ENCODE measurements around the gene IZUMO2.
A peak's percentile ranks its signal among the peaks of the same experiment; 100 is the strongest.

IZUMO2 gene

GRCh38 chr19:50202386-50202785 lies 39.3 kb upstream of the IZUMO2 start:
- H3K4me3 ChIP-seq: no peak overlapping the region

GRCh38 chr19:50199259-50199555 lies 36.1 kb upstream of the IZUMO2 start:
- TF ChIP-seq Cebpa-rat (IDR thresholded peaks at IDR 0.05): no peak
- H3K27ac ChIP-seq: no peak overlapping the region
- H3K27me3 ChIP-seq: no peaks in the 10 kb centered on the region
- H3K36me3 ChIP-seq: no peaks in the 10 kb centered on the region
- no peak overlapping the region for H3K9ac ChIP-seq
- no peak overlapping the region for H3K4me3 ChIP-seq
- H4K20me1 ChIP-seq: no peaks in the 10 kb centered on the region
- peaks cover 15% of the 10 kb centered on the region for H3K4me1 ChIP-seq
- peak overlapping the region; percentile 55 for H3K4me2 ChIP-seq
- H3K9me3 ChIP-seq: no peaks in the 10 kb centered on the region

More at GRCh38 chr19:50202386-50202785, 39.3 kb upstream of the IZUMO2 start:
- Histone ChIP-seq H3K27me3 (no peaks in the 10 kb centered on the region), H3K9me3 (no peaks in the 10 kb centered on the region), H3K27ac (no peak overlapping the region), H3K4me1 (peaks cover 15% of the 10 kb centered on the region), H3K36me3 (no peaks in the 10 kb centered on the region), H3K9ac (no peak overlapping the region), H4K20me1 (no peaks in the 10 kb centered on the region), H3K4me2 (no peak overlapping the region)
- TF ChIP-seq Cebpa-rat (IDR thresholded peaks at IDR 0.05): no peak

- H4K20me1 ChIP-seq: no peaks in the 10 kb centered on the region
- no peak overlapping the region for H3K9ac ChIP-seq
- no peak for TF ChIP-seq Cebpa-rat (IDR thresholded peaks at IDR 0.05)
- H3K27ac ChIP-seq: no peak overlapping the region
- peaks cover 15% of the 10 kb centered on the region for H3K4me1 ChIP-seq
- no peaks in the 10 kb centered on the region for H3K36me3 ChIP-seq
- H3K27me3 ChIP-seq: no peaks in the 10 kb centered on the region
- peak overlapping the region; percentile 55 for H3K4me2 ChIP-seq
- no peak overlapping the region for H3K4me3 ChIP-seq
- H3K9me3 ChIP-seq: no peaks in the 10 kb centered on the region
Measured at GRCh38 chr19:50198431-50199258, 35.6 kb upstream of the IZUMO2 start.

GRCh38 chr19:50197348-50197747 lies 34.3 kb upstream of the IZUMO2 start:
- H3K27me3 ChIP-seq: no peaks in the 10 kb centered on the region

DNA sequence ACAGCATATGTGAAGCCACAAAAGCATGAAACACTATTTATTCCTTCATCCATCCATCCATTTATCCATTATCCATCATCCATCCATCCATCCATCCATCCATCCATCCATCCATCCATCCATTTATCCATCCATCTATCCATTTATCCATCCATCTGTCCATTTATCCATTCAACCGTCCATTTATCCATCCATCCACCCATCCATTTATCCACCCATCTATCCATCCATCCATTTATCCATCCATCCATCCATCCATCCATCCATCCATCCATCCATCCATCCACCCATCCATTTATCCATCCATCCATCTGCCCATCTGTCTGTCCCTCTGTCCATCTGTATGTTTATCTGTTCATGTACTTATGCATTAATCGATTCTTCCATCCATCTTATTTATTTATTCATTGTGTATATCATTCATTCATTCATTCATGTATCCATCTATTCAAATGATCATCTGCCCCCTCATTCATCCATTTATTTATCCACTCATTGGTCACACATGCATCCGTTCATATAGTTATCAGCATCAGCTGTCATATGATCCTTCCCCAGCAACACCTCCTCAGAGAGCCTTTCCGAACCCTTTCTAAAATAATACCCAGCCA lies 33.3 kb upstream of the IZUMO2 start:
- H4K20me1 ChIP-seq: no peaks in the 10 kb centered on the region
- H3K4me1 ChIP-seq: peaks cover 19% of the 10 kb centered on the region
- no peaks in the 10 kb centered on the region for H3K36me3 ChIP-seq
- H3K27ac ChIP-seq: no peak overlapping the region
- TF ChIP-seq Cebpa-rat (IDR thresholded peaks at IDR 0.05): no peak
- no peak overlapping the region for H3K4me2 ChIP-seq
- H3K27me3 ChIP-seq: no peaks in the 10 kb centered on the region
- H3K9me3 ChIP-seq: no peaks in the 10 kb centered on the region
- no peak overlapping the region for H3K4me3 ChIP-seq
- H3K9ac ChIP-seq: no peak overlapping the region

More at GRCh38 chr19:50197348-50197747, 34.3 kb upstream of the IZUMO2 start:
- no peak for TF ChIP-seq Cebpa-rat (IDR thresholded peaks at IDR 0.05)
- Histone ChIP-seq H3K4me1 (peaks cover 15% of the 10 kb centered on the region), H4K20me1 (no peaks in the 10 kb centered on the region), H3K4me3 (no peak overlapping the region), H3K9me3 (no peaks in the 10 kb centered on the region), H3K9ac (no peak overlapping the region), H3K4me2 (no peak overlapping the region), H3K27ac (no peak overlapping the region), H3K36me3 (no peaks in the 10 kb centered on the region)

GRCh38 chr19:50195224-50195623 lies 32.1 kb upstream of the IZUMO2 start:
- TF ChIP-seq Cebpa-rat (IDR thresholded peaks at IDR 0.05): no peak
- Histone ChIP-seq H3K4me2 (no peak overlapping the region), H3K4me3 (no peak overlapping the region), H3K9ac (no peak overlapping the region), H3K4me1 (peaks cover 31% of the 10 kb centered on the region), H3K9me3 (no peaks in the 10 kb centered on the region), H3K27me3 (no peaks in the 10 kb centered on the region), H4K20me1 (no peaks in the 10 kb centered on the region), H3K27ac (no peak overlapping the region), H3K36me3 (no peaks in the 10 kb centered on the region)

- Histone ChIP-seq H4K20me1 (no peaks in the 10 kb centered on the region), H3K4me3 (no peak overlapping the region), H3K9me3 (no peaks in the 10 kb centered on the region), H3K36me3 (no peaks in the 10 kb centered on the region), H3K27ac (no peak overlapping the region), H3K4me2 (no peak overlapping the region), H3K4me1 (peaks cover 25% of the 10 kb centered on the region), H3K9ac (no peak overlapping the region), H3K27me3 (no peaks in the 10 kb centered on the region)
- no peak for TF ChIP-seq Cebpa-rat (IDR thresholded peaks at IDR 0.05)
Measured at GRCh38 chr19:50192463-50193211, 29.6 kb upstream of the IZUMO2 start.

- Histone ChIP-seq H3K4me2 (peak overlapping the region; percentile 55), H3K9ac (no peak overlapping the region), H3K27me3 (no peaks in the 10 kb centered on the region), H3K36me3 (no peaks in the 10 kb centered on the region), H3K4me3 (no peak overlapping the region), H4K20me1 (no peaks in the 10 kb centered on the region), H3K9me3 (no peaks in the 10 kb centered on the region), H3K4me1 (peaks cover 25% of the 10 kb centered on the region), H3K27ac (no peak overlapping the region)
- no peak for TF ChIP-seq Cebpa-rat (IDR thresholded peaks at IDR 0.05)
Measured at GRCh38 chr19:50191216-50191615, 28.1 kb upstream of the IZUMO2 start.

- Histone ChIP-seq H3K27me3 (no peaks in the 10 kb centered on the region), H3K4me3 (no peak overlapping the region), H3K36me3 (no peaks in the 10 kb centered on the region), H3K27ac (no peak overlapping the region), H4K20me1 (no peaks in the 10 kb centered on the region), H3K9me3 (no peaks in the 10 kb centered on the region), H3K9ac (no peak overlapping the region), H3K4me2 (peak overlapping the region; percentile 55), H3K4me1 (peaks cover 25% of the 10 kb centered on the region)
- TF ChIP-seq Cebpa-rat (IDR thresholded peaks at IDR 0.05): no peak
Measured at GRCh38 chr19:50190439-50190891, 27.4 kb upstream of the IZUMO2 start.

DNA sequence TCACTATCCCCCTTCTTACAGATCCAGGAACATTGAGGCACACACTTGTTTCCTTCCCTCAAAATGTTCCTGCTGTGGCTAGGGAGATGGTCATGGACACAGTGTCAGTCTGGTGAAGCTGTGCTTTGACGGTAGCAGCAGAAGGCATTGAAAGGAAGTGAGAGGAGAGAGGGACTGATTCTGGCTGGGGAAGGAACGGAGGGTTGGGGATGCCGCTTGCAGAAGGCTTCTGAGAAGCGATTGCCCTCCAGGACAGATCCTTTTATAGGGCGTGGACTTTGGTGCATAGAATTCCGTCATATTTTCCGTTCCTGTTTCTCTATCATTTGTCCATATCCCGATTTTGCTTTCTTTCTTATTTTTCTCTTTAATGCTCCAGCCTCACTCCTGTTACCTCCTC lies 26.2 kb upstream of the IZUMO2 start:
- Histone ChIP-seq H3K27ac (no peak overlapping the region), H3K4me1 (peaks cover 25% of the 10 kb centered on the region), H3K9me3 (no peaks in the 10 kb centered on the region), H4K20me1 (no peaks in the 10 kb centered on the region), H3K9ac (no peak overlapping the region), H3K27me3 (no peaks in the 10 kb centered on the region), H3K36me3 (no peaks in the 10 kb centered on the region), H3K4me3 (no peak overlapping the region), H3K4me2 (no peak overlapping the region)
- TF ChIP-seq Cebpa-rat (IDR thresholded peaks at IDR 0.05): no peak
